GM12864 (cell line): Measurements from ENCODE around the gene MSLN.

Experiments
- DNase-seq: peaks from one replicate; pipeline ENCODE4 v3.0.0-alpha.2; 2011; ENCODE audit warnings: low read depth
- H3K4me3 ChIP-seq: 2 replicates; pipeline ENCODE4 v1.5.1; 2011; ENCODE audit warnings: mild to moderate bottlenecking, low read depth, low read length, control low read depth
- TF ChIP-seq, protein P1 (sequence below): IDR thresholded peaks from 2 replicates; pipeline ENCODE4 v1.5.1; 2011; ENCODE audit warnings: low read depth, mild to moderate bottlenecking, moderate library complexity, low read length, control low read depth, inconsistent platforms; ENCODE audit errors: missing control alignments

Gene MSLN

DNA sequence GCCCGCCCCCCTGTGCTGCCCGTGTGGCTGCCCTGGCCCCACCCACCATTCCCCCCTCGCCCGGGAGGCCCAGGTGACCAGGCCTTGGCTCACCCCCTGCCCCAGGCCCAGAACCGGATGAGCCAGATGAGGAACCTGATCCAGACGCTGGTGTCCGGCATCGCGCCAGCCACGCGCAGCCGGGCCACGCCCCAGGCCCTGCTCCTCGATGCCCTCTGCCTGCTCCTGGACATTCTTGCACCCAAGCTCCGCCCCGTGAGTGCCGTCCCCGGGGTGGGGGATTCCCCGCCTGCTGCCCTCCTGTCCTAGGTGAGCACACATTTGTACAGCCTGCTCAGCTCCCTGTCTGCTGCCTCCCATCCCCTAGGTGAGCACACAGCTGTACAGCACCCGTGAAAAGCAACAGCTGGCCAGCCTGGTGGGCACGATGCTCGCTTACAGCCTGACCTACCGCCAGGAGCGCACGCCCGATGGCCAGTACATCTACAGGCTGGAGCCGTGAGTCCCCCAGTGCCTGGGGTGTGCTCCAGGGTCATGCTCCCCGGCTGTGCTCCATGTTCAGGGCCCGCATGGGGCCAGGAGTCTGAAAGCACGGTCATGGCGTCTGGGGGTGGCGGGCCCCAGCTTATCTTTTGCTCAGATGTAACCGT is 35.2 kb downstream of the MSLN start:
- no peak overlapping the region for H3K4me3 ChIP-seq
- no peak for DNase-seq
- TF ChIP-seq, protein P1, sequence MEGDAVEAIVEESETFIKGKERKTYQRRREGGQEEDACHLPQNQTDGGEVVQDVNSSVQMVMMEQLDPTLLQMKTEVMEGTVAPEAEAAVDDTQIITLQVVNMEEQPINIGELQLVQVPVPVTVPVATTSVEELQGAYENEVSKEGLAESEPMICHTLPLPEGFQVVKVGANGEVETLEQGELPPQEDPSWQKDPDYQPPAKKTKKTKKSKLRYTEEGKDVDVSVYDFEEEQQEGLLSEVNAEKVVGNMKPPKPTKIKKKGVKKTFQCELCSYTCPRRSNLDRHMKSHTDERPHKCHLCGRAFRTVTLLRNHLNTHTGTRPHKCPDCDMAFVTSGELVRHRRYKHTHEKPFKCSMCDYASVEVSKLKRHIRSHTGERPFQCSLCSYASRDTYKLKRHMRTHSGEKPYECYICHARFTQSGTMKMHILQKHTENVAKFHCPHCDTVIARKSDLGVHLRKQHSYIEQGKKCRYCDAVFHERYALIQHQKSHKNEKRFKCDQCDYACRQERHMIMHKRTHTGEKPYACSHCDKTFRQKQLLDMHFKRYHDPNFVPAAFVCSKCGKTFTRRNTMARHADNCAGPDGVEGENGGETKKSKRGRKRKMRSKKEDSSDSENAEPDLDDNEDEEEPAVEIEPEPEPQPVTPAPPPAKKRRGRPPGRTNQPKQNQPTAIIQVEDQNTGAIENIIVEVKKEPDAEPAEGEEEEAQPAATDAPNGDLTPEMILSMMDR = no peak

DNA sequence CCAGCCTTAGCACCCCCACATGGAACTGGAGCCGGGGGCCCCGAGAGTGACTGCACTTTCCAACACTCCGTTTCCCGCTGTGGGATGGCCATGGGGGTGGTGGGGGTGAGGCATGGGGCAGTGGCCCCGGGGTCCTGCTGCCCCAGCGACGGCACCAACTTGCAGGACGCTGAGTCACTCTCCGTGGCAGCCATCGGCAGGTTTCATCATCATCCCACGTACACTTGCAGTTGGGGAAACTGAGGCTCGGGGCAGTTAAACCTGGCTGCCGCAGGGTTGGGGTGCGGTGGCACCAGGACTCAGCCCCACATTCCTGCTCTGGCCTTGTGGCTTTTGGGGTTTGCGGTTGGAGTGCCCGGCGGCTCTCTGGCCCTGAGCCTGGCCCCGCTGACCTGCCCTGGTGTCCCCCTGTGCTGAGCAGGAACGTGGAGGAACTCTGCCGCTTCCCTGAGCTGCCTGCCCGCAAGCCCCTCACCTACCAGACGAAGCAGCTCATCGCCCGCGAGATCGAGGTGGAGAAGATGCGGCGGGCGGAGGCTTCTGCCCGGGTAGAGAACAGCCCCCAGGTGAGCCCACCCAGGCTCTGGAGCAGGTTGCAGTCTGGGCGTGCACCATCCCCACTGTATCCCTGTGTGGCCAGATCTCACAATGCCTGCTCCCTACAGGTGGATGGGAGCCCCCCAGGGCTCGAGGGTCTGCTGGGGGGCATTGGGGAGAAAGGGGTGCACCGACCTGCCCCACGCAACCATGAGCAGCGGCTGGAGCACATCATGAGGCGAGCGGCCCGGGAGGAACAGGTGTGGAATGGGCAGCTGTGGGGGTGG is 36.0 kb downstream of the MSLN start:
- TF ChIP-seq, protein P1 = no peak
- no peak for DNase-seq
- no peak overlapping the region for H3K4me3 ChIP-seq

DNA sequence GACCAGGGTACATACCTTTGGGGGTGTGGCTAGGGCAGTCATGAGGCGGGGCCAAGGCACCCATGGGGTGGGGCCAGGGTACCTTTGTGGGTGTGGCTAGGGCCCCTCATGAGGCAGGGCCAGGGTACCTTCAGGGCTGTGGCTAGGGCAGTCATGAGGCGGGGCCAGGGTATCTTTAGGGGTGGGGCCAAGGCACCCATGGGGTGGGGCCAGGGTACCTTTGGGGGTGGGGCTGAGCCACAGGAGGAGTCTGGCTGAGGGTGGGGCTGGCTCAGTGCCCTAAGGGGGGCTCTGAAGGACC is 36.5 kb downstream of the MSLN start:
- no peak overlapping the region for H3K4me3 ChIP-seq
- TF ChIP-seq, protein P1 = no peak
- DNase-seq = no peak

DNA sequence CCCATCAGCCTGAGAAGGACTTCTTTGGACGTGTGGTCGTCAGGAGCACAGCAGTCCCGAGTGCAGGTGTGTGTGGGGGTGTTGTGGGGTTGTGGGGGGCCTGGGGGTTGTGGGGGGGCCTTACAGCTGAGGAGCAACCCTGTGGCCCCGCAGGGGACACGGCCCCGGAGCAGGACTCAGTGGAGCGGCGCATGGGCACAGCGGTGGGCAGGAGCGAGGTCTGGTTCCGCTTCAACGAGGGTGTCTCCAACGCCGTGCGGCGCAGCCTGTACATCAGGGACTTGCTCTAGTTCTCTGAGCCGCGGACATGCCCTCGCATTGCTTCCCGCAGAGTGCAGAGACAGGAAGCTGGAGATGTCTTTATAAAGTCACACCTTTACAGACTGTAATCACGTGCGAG is 37.2 kb downstream of the MSLN start:
- DNase-seq = no peak
- TF ChIP-seq, protein P1 = no peak
- H3K4me3 ChIP-seq = no peak overlapping the region

DNA sequence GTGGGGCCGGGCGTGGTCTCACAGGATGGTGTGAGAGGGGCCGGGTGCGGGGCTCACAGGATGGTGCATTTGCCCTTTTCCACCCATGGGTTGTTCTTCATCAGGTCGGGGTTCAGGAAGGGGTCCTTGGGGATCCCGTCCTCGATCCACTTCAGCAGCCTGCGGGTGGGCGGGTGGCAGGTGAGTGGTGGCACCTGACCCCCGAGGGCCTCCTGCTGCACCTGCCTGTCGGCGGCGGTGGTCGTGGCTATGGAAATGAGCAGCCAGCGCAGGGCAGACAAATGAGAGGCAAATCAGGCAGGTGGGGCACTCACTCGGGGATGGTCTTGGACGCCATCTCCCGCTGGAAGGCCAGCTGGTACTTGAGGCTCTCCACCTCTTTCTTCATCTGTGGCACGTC is 38.1 kb downstream of the MSLN start:
- no peak for DNase-seq
- TF ChIP-seq, protein P1 = no peak
- no peak overlapping the region for H3K4me3 ChIP-seq

DNA sequence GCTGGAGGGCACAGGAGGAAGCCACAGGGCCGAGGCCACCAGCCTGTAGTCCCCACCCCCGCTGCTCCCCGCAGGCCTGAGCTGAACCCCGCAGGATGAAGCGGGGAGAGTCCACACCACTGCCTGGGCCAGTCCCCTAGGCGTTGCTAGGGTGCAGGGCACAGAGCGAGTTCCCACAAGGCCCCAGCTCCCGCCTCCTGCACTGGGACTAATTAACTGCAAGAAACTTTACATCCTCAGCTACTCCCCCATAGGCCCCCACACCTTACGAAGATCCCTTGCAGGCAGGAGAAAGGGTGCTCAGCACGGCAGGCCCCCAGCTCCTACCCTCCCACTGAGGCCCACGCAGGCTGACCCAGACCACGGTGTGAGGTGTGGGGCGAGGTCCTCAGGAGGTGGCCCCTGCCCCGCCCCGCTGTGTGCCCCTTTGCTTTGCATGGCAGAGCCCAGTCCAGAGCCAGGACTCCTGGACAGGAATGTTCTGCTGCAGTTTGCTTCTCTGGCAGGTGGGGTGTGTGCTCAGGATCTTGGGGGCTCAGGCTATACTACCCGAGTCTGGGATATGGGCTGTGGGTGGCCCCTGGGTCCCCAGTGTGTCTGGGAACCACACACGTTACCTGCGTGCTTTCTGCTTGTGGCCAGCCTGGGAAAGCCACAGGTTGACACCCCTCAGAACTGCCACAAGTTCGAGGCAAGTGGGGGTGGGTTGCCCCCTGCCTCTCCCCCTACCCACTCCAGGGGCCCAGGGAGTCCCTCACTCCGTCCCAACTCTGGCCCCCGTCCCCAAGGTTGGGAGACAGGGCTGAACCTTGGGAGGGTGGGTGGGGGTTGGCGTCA is 38.8 kb downstream of the MSLN start:
- H3K4me3 ChIP-seq = no peak overlapping the region
- TF ChIP-seq, protein P1 = no peak
- no peak for DNase-seq
